IMR-90 (cell line): Measurements from ENCODE around the gene CCKAR.

ENCODE experiments used
- BHLHE40 ChIP-seq: fragments of 150-350 bp; IDR thresholded peaks from 2 replicates; pipeline ENCODE4 v1.6.1; 2016; ENCODE audit warnings: mild to moderate bottlenecking, low read depth, low read length
- CTCF ChIP-seq: conservative IDR thresholded peaks from 2 replicates; pipeline ENCODE4 v1.5.1; 2012; ENCODE audit warnings: mild to moderate bottlenecking, low read depth, low read length, improper control_type of control experiment
- MAFK ChIP-seq: IDR thresholded peaks from 2 replicates; pipeline ENCODE4 v1.6.1; 2012; ENCODE audit warnings: low read depth, low read length, improper control_type of control experiment
- MAZ ChIP-seq: IDR thresholded peaks from 2 replicates; pipeline ENCODE4 v1.6.1; 2012; ENCODE audit warnings: low read depth, mild to moderate bottlenecking, low read length, improper control_type of control experiment, moderate library complexity, borderline replicate concordance
- MXI1 ChIP-seq: IDR thresholded peaks from 2 replicates; pipeline ENCODE4 v1.6.1; 2012; ENCODE audit warnings: low read depth, mild to moderate bottlenecking, low read length, moderate library complexity, borderline replicate concordance
- NFE2L2 ChIP-seq: fragments of 150-350 bp; IDR thresholded peaks from 2 replicates; pipeline ENCODE4 v1.6.1; 2016; ENCODE audit warnings: low read depth, mild to moderate bottlenecking, low read length
- POLR2A ChIP-seq: IDR thresholded peaks from 2 replicates; pipeline ENCODE4 v1.6.1; 2012; ENCODE audit warnings: mild to moderate bottlenecking, low read depth, low read length
- RAD21 ChIP-seq: IDR thresholded peaks from 2 replicates; pipeline ENCODE4 v1.6.1; 2012; ENCODE audit warnings: low read length, improper control_type of control experiment
- RCOR1 ChIP-seq: IDR thresholded peaks from 2 replicates; pipeline ENCODE4 v1.6.1; 2012; ENCODE audit warnings: mild to moderate bottlenecking, low read length, improper control_type of control experiment; ENCODE audit not compliant: insufficient replicate concordance
- RFX5 ChIP-seq: IDR thresholded peaks from 2 replicates; pipeline ENCODE4 v1.8.0; 2012; ENCODE audit warnings: low read depth, mild to moderate bottlenecking, low read length, moderate library complexity
- SMC3 ChIP-seq: fragments of 150-350 bp; IDR thresholded peaks from 2 replicates; pipeline ENCODE4 v1.6.1; 2016; ENCODE audit warnings: low read depth, mild to moderate bottlenecking, antibody characterized with exemption, low read length, moderate library complexity
- USF2 ChIP-seq: fragments of 150-350 bp; IDR thresholded peaks from 2 replicates; pipeline ENCODE4 v1.6.1; 2017; ENCODE audit warnings: mild to moderate bottlenecking, antibody characterized with exemption, low read length, low read depth

- TF ChIP-seq RAD21 (no peak), POLR2A (no peak), CTCF (no peak), MXI1 (no peak), SMC3 (no peak), RCOR1 (no peak), BHLHE40 (no peak), USF2 (no peak), MAFK (no peak), RFX5 (no peak), MAZ (no peak), NFE2L2 (no peak)
Observed at GRCh38 chr4:26463386-26463785, 26.9 kb downstream of the CCKAR start.
